Neural progenitor cell (in vitro differentiated cells): ENCODE measurements around the gene IBA57.

ENCODE experiments used
- EZH2 ChIP-seq: fragments of 200-600 bp; sonication (generic); IDR thresholded peaks from 2 replicates; pipeline ENCODE4 v1.6.1; 2017; ENCODE audit warnings: antibody characterized with exemption, mild to moderate bottlenecking, moderate library complexity
- EZH2phosphoT487 ChIP-seq: fragments of 200-600 bp; sonication (generic); IDR thresholded peaks from 2 replicates; pipeline ENCODE4 v1.6.1; 2017; ENCODE audit warnings: antibody characterized with exemption
- TF ChIP-seq, protein P1 (sequence below): fragments of 200-600 bp; sonication (generic); IDR thresholded peaks from 2 replicates; pipeline ENCODE4 v1.5.1; 2017; ENCODE audit warnings: antibody characterized with exemption, mild to moderate bottlenecking

DNA sequence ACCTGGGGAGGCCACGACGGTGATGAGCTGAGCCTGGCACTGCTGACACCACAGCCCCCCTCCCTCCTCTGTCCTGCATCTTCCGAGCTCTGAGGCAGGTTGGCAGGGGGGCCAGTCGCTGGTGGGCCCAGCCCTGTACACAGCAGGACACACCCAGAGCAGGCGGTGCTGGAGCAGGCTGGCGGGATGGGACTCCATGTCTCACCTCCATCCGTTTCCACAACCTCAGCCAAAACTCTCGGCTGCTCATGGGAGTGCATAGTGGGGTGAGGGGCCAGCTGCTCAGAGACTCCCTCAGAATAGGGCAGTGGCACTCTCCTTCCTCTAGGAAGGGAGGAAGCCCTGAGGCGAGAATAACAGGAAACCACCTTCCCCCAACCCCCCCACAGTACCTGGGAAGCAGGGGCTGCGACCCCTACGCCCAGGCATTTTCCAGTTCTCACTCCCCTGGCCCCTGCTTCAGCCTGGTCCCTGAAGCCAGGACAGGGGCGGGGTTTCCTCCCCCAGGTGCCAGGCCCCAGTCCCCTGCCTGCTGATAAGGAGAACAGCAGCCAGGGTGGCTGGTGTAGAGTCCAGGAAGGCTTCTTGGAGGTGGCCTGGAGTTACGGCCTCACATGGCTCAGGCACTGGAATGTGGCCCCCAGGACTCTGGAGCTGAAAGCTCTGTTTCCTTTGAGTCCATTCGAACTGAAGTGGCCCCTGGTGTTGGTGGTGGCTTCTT, 3.2 kb upstream of the IBA57 start:
- TF ChIP-seq, protein P1, sequence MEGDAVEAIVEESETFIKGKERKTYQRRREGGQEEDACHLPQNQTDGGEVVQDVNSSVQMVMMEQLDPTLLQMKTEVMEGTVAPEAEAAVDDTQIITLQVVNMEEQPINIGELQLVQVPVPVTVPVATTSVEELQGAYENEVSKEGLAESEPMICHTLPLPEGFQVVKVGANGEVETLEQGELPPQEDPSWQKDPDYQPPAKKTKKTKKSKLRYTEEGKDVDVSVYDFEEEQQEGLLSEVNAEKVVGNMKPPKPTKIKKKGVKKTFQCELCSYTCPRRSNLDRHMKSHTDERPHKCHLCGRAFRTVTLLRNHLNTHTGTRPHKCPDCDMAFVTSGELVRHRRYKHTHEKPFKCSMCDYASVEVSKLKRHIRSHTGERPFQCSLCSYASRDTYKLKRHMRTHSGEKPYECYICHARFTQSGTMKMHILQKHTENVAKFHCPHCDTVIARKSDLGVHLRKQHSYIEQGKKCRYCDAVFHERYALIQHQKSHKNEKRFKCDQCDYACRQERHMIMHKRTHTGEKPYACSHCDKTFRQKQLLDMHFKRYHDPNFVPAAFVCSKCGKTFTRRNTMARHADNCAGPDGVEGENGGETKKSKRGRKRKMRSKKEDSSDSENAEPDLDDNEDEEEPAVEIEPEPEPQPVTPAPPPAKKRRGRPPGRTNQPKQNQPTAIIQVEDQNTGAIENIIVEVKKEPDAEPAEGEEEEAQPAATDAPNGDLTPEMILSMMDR: no peak
- no peak for TF ChIP-seq EZH2
- no peak for TF ChIP-seq EZH2phosphoT487
